Measurements from ENCODE around the gene MAD1L1.

The MAD1L1 gene

DNA sequence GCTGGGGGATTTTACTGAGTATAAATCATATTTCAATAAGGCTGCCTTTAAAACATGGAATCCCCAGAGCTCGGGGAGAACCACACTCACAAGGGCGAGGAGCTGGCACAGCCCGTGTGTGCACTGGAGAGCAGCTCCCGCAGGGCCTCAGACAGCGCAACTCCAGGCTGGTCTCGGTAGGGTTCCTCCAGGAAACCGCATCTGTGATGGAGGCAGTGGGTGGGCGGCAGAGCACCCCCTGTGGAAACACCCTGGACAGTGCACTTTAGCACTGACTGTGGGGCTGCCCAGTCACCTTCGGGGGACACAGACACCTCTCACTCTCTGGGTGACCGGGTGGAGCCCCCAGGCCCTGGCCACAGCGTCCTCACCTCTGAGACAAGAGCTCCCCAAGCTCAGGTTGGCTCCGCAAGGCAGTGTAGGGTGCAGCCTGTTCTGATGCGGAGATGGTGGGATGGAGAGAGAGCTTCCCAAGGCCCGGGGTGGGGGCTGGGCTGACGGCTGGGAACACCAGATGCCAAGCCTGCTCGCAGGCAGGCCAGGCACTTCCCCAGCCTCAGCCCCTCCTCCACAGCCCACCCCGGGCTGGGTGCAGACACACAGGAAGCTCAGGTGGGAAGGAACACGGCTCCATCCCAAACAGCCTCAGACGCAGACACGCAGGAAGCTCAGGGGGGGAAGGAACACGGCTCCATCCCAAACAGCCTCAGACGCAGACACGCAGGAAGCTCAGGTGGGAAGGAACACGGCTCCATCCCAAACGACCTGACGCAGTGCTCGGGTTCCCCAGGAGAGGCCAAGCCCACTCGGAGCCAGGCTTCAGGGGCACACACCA lies 224.4 kb downstream of the MAD1L1 start:
- H4K20me1 ChIP-seq (ENCODE audit: low read depth, low read length): no peaks in the 10 kb centered on the region
- no peak overlapping the region for H3K4me3 ChIP-seq (ENCODE audit: insufficient read depth, low read length, poor library complexity, severe bottlenecking)
- H3K4me2 ChIP-seq (ENCODE audit: low read depth, low read length, poor library complexity, severe bottlenecking): no peak overlapping the region
- no peak overlapping the region for H2AFZ ChIP-seq (ENCODE audit: low read depth, low read length, severe bottlenecking)
- TF ChIP-seq, protein P1, sequence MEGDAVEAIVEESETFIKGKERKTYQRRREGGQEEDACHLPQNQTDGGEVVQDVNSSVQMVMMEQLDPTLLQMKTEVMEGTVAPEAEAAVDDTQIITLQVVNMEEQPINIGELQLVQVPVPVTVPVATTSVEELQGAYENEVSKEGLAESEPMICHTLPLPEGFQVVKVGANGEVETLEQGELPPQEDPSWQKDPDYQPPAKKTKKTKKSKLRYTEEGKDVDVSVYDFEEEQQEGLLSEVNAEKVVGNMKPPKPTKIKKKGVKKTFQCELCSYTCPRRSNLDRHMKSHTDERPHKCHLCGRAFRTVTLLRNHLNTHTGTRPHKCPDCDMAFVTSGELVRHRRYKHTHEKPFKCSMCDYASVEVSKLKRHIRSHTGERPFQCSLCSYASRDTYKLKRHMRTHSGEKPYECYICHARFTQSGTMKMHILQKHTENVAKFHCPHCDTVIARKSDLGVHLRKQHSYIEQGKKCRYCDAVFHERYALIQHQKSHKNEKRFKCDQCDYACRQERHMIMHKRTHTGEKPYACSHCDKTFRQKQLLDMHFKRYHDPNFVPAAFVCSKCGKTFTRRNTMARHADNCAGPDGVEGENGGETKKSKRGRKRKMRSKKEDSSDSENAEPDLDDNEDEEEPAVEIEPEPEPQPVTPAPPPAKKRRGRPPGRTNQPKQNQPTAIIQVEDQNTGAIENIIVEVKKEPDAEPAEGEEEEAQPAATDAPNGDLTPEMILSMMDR (IDR thresholded peaks at IDR 0.05; ENCODE audit: insufficient read depth, low read length, poor library complexity, severe bottlenecking): no peak
- TF ChIP-seq EZH2phosphoT487 (conservative IDR thresholded peaks at IDR 0.05; ENCODE audit: low read length): no peak
- no peaks in the 10 kb centered on the region for H3K9me2 ChIP-seq (replicated peaks; ENCODE audit: insufficient read depth, low read length)
- H3K9me3 ChIP-seq (ENCODE audit: insufficient read depth, low read length): no peaks in the 10 kb centered on the region
- no peaks in the 10 kb centered on the region for H3K27me3 ChIP-seq (ENCODE audit: low read length)
- H3K36me3 ChIP-seq (ENCODE audit: low read length): no peaks in the 10 kb centered on the region
- H3K79me2 ChIP-seq (ENCODE audit: insufficient read depth, low read length): no peaks in the 10 kb centered on the region
- no peak overlapping the region for H3K27ac ChIP-seq (ENCODE audit: low read depth, low read length)
- no peak overlapping the region for H3K9ac ChIP-seq (ENCODE audit: low read length)
- no peaks in the 10 kb centered on the region for H3F3A ChIP-seq (ENCODE audit: insufficient read depth)

DNA sequence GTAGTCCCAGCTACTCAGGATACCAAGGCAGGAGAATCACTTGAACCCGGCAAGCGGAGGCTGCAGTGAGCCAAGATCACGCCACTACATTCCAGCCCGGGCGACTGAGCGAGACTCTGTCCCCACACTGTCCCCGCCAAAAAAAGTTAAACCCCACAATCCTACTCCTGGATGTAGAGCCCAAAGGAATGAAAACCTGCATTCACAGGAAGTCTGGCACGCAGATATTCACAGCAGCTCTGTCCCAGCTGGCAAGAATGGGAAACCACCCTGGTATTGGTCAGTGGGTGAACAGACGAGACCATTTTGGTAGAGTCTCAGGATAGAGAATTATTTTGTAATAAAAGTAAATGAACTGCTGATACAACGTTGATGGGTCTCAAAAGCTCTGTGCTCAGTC lies 225.2 kb downstream of the MAD1L1 start:
- TF ChIP-seq, protein P1 (IDR thresholded peaks at IDR 0.05; ENCODE audit: insufficient read depth, low read length, poor library complexity, severe bottlenecking): no peak
- H3K9me2 ChIP-seq (replicated peaks; ENCODE audit: insufficient read depth, low read length): no peaks in the 10 kb centered on the region
- H3K79me2 ChIP-seq (ENCODE audit: insufficient read depth, low read length): no peaks in the 10 kb centered on the region
- H3K27ac ChIP-seq (ENCODE audit: low read depth, low read length): no peak overlapping the region
- no peak overlapping the region for H3K4me3 ChIP-seq (ENCODE audit: insufficient read depth, low read length, poor library complexity, severe bottlenecking)
- H3K36me3 ChIP-seq (ENCODE audit: low read length): no peaks in the 10 kb centered on the region
- no peak overlapping the region for H3K9ac ChIP-seq (ENCODE audit: low read length)
- no peaks in the 10 kb centered on the region for H3K27me3 ChIP-seq (ENCODE audit: low read length)
- H3K9me3 ChIP-seq (ENCODE audit: insufficient read depth, low read length): no peaks in the 10 kb centered on the region
- H2AFZ ChIP-seq (ENCODE audit: low read depth, low read length, severe bottlenecking): no peak overlapping the region
- no peaks in the 10 kb centered on the region for H3F3A ChIP-seq (ENCODE audit: insufficient read depth)
- H4K20me1 ChIP-seq (ENCODE audit: low read depth, low read length): no peaks in the 10 kb centered on the region
- no peak overlapping the region for H3K4me2 ChIP-seq (ENCODE audit: low read depth, low read length, poor library complexity, severe bottlenecking)

DNA sequence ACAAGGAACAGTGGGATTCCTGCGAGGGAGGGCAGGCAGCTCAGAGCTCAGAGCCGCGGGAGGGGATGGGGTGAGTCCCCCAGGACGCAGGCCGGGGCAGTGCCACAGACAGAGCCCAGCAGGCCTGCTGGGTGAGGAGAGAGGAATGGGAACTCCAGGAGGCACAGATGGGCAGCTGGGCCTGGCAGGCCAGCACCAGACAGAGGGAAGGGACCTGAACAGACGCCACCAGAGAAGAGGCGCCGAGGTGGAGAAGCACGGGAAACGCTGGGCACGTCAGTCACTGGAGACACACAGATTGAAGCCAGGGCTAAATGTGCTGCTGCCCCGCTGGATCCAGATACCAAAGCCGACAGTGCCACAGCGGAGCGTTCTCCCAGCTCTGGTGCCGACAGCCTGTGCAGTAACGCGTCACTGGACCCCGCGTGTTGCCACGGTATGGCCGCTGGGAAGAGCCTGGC lies 225.8 kb downstream of the MAD1L1 start:
- no peak for TF ChIP-seq EZH2phosphoT487 (conservative IDR thresholded peaks at IDR 0.05; ENCODE audit: low read length)
- TF ChIP-seq, protein P1 (IDR thresholded peaks at IDR 0.05; ENCODE audit: insufficient read depth, low read length, poor library complexity, severe bottlenecking): no peak
- Histone ChIP-seq H3F3A (ENCODE audit: insufficient read depth) (no peaks in the 10 kb centered on the region), H3K27me3 (ENCODE audit: low read length) (no peaks in the 10 kb centered on the region), H3K9me2 (replicated peaks; ENCODE audit: insufficient read depth, low read length) (no peaks in the 10 kb centered on the region), H3K4me3 (ENCODE audit: insufficient read depth, low read length, poor library complexity, severe bottlenecking) (no peak overlapping the region), H4K20me1 (ENCODE audit: low read depth, low read length) (no peaks in the 10 kb centered on the region), H3K9ac (ENCODE audit: low read length) (no peak overlapping the region), H3K27ac (ENCODE audit: low read depth, low read length) (no peak overlapping the region), H2AFZ (ENCODE audit: low read depth, low read length, severe bottlenecking) (no peak overlapping the region), H3K4me2 (ENCODE audit: low read depth, low read length, poor library complexity, severe bottlenecking) (no peak overlapping the region), H3K9me3 (ENCODE audit: insufficient read depth, low read length) (no peaks in the 10 kb centered on the region), H3K36me3 (ENCODE audit: low read length) (no peaks in the 10 kb centered on the region), H3K79me2 (ENCODE audit: insufficient read depth, low read length) (no peaks in the 10 kb centered on the region)
